CD14-positive monocyte (primary cell): ENCODE measurements around the gene GULP1. TPM values are rescaled to one million over a fixed set of nuclear protein-coding genes. Genes with fewer than 3 reads are reported as not detected.

ENCODE experiments used
- DNase-seq, 3 donors: peaks; one replicate each; pipeline ENCODE4 v3.0.0-alpha.2; 2011 to 2022
- H2AFZ ChIP-seq: 2 replicates; pipeline ENCODE4 v1.6.0; 2012; ENCODE audit warnings: mild to moderate bottlenecking, low read depth, low read length, inconsistent platforms; ENCODE audit not compliant: insufficient read depth, poor library complexity, severe bottlenecking
- H3K27ac ChIP-seq, 2 donors: 1 replicate in 1 of 2; 2 replicates in 1 of 2; pipeline ENCODE4 v1.5.1; 2012 to 2013; ENCODE audit warnings: low read length in 2 of 2, control low read depth in 1 of 2, inconsistent platforms in 1 of 2, low read depth in 1 of 2, mild to moderate bottlenecking in 1 of 2
- H3K27me3 ChIP-seq, 2 donors: one replicate each; pipeline versions ENCODE4 v1.6.0 to v1.6.1; 2011 to 2013; ENCODE audit warnings: low read length in 2 of 2; ENCODE audit not compliant: control insufficient read depth in 2 of 2, insufficient read depth in 2 of 2
- H3K36me3 ChIP-seq, 2 donors: replicated peaks in 1 of 2; 1 replicate in 1 of 2; 2 replicates in 1 of 2; pipeline versions ENCODE4 v1.5.1 to v1.6.1; 2012 to 2013; ENCODE audit warnings: low read length in 2 of 2, control low read depth in 1 of 2, inconsistent platforms in 1 of 2, mild to moderate bottlenecking in 1 of 2; ENCODE audit not compliant: insufficient read depth in 2 of 2, control insufficient read depth in 1 of 2
- H3K4me1 ChIP-seq, 2 donors: 1 replicate in 1 of 2; 2 replicates in 1 of 2; pipeline versions ENCODE4 v1.5.1 to v1.6.1; 2012 to 2013; ENCODE audit warnings: low read length in 2 of 2, control low read depth in 1 of 2, inconsistent platforms in 1 of 2, mild to moderate bottlenecking in 1 of 2, moderate library complexity in 1 of 2; ENCODE audit not compliant: insufficient read depth in 2 of 2, control insufficient read depth in 1 of 2
- H3K4me2 ChIP-seq: replicated peaks from 2 replicates; pipeline ENCODE3; 2012; ENCODE audit warnings: low read length, moderate library complexity, mild to moderate bottlenecking; ENCODE audit not compliant: poor library complexity, severe bottlenecking; ENCODE audit errors: extremely low read depth
- H3K4me3 ChIP-seq, 3 experiments: fragments of 200-600 bp in 1 of 3; sonication (generic) in 1 of 3; replicated peaks in 1 of 3; 1 replicate in 2 of 3; 2 replicates in 1 of 3; pipeline ENCODE4 v1.5.1; 2011 to 2013; ENCODE audit warnings: low read length in 3 of 3, mild to moderate bottlenecking in 3 of 3, control low read depth in 2 of 3, low read depth in 2 of 3, inconsistent platforms in 1 of 3, moderate library complexity in 1 of 3
- H3K79me2 ChIP-seq: 2 replicates; pipeline ENCODE4 v1.6.0; 2012; ENCODE audit warnings: mild to moderate bottlenecking, control low read depth, inconsistent platforms, low read length, moderate library complexity; ENCODE audit not compliant: insufficient read depth
- H3K9ac ChIP-seq: 2 replicates; pipeline ENCODE4 v1.6.0; 2017; ENCODE audit warnings: low read length, mild to moderate bottlenecking; ENCODE audit not compliant: insufficient read depth, poor library complexity, severe bottlenecking
- H3K9me3 ChIP-seq, 2 donors: replicated peaks in 1 of 2; 1 replicate in 1 of 2; 2 replicates in 1 of 2; pipeline versions ENCODE4 v1.5.1 to v1.6.1; 2012 to 2013; ENCODE audit warnings: low read length in 2 of 2, control low read depth in 1 of 2; ENCODE audit not compliant: control insufficient read depth in 1 of 2, insufficient read depth in 1 of 2
- H4K20me1 ChIP-seq: 2 replicates; pipeline ENCODE4 v1.6.0; 2012; ENCODE audit warnings: mild to moderate bottlenecking, low read length, control low read depth, moderate library complexity; ENCODE audit not compliant: insufficient read depth
- H3K27ac Mint-ChIP-seq, 7 donors: one replicate each; pipeline ENCODE4 v1.8.0; 2020; ENCODE audit warnings: mild to moderate bottlenecking in 7 of 7, mixed read lengths in 7 of 7, moderate library complexity in 6 of 7, inconsistent platforms in 2 of 7
- H3K27me3 Mint-ChIP-seq, 3 donors: one replicate each; pipeline ENCODE4 v1.8.0; 2021 to 2022; ENCODE audit warnings: low read depth in 3 of 3, mild to moderate bottlenecking in 3 of 3, mixed read lengths in 3 of 3, moderate library complexity in 3 of 3, inconsistent platforms in 1 of 3
- H3K36me3 Mint-ChIP-seq, 2 donors: one replicate each; pipeline ENCODE4 v1.8.0; 2020; ENCODE audit warnings: mixed read lengths in 2 of 2, inconsistent platforms in 1 of 2, mild to moderate bottlenecking in 1 of 2
- H3K4me1 Mint-ChIP-seq: one replicate; pipeline ENCODE4 v1.8.0; 2020; ENCODE audit warnings: mild to moderate bottlenecking, mixed read lengths
- H3K4me3 Mint-ChIP-seq, 2 donors: one replicate each; pipeline ENCODE4 v1.8.0; 2020; ENCODE audit warnings: mild to moderate bottlenecking in 2 of 2, mixed read lengths in 2 of 2, moderate library complexity in 1 of 2
- H3K9me3 Mint-ChIP-seq, 7 donors: one replicate each; pipeline ENCODE4 v1.8.0; 2020 to 2022; ENCODE audit warnings: mixed read lengths in 7 of 7, mild to moderate bottlenecking in 6 of 7, moderate library complexity in 6 of 7, inconsistent platforms in 2 of 7
- WGBS: methylation state at CpG from one replicate; pipeline ENCODE4 v1.1.5; 2013; ENCODE audit warnings: missing lambda C conversion rate; ENCODE audit not compliant: insufficient coverage; 5-methylcytosine and 5-hydroxymethylcytosine counted together
- intact Hi-C, 2 donors: fragments of 100-400 bp; cut with micrococcal nuclease; formaldehyde crosslinking; loops; one replicate each; pipeline versions ENCODE4 v1.15.0 to v1.15.1; 2023
- polyA plus RNA-seq, 3 donors: library from polyadenylated mRNA; depleted of rRNA in 1 of 3; unstranded in 2 of 3; stranded (reverse) in 1 of 3; fragments of 300-500 nt in 2 of 3; fragments of >200 nt in 1 of 3; fragmentation: Illumina TruSeq in 2 of 3; gene quantifications; 1 replicate in 2 of 3; 2 replicates in 1 of 3; pipeline ENCODE4 v1.2.3, GENCODE V29; 2012 to 2021
- TF ChIP-seq, protein P1 (sequence below): fragments of 200-600 bp; IDR thresholded peaks from one replicate; pipeline ENCODE4 v1.8.0; 2022; ENCODE audit warnings: antibody characterized with exemption, mild to moderate bottlenecking

Gene GULP1
- polyA plus RNA-seq, 3 donors: not detected

DNA sequence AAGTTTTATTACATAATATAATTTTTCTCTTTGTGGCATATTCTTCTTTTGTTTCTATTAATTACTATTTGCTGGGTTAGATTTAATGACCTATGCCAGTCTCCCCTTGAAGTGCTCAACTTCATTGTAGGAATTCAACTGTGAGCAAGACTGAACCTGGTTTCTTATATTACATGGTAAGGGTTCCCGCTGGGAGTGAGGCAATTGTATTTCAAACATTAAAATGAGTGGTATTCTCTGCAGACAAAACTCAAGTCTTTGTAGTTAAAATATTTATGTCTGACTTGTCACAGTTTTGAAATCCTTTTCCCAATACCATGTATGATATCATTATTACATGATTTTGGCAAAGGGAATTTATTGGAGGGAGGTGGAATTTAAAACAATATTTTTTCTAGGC lies 278.7 kb downstream of the GULP1 start:
- no peak for DNase-seq
- Mint-ChIP-seq H3K36me3 (no peaks in the 10 kb centered on the region), H3K27ac (no peak overlapping the region), H3K4me3 (no peak overlapping the region), H3K9me3 (peaks cover 0 to 2% (median 0%) of the 10 kb centered on the region in 7 donors), H3K4me1 (no peaks in the 10 kb centered on the region), H3K27me3 (no peaks in the 10 kb centered on the region)
- no CpG with 5 or more reads among the region's 1 CpG for WGBS
- H3K79me2 ChIP-seq: no peaks in the 10 kb centered on the region
- no peaks in the 10 kb centered on the region for H3K9me3 ChIP-seq
- no peaks in the 10 kb centered on the region for H3K4me1 ChIP-seq
- H3K36me3 ChIP-seq: no peaks in the 10 kb centered on the region
- no peak overlapping the region for H3K27ac ChIP-seq
- TF ChIP-seq, protein P1, sequence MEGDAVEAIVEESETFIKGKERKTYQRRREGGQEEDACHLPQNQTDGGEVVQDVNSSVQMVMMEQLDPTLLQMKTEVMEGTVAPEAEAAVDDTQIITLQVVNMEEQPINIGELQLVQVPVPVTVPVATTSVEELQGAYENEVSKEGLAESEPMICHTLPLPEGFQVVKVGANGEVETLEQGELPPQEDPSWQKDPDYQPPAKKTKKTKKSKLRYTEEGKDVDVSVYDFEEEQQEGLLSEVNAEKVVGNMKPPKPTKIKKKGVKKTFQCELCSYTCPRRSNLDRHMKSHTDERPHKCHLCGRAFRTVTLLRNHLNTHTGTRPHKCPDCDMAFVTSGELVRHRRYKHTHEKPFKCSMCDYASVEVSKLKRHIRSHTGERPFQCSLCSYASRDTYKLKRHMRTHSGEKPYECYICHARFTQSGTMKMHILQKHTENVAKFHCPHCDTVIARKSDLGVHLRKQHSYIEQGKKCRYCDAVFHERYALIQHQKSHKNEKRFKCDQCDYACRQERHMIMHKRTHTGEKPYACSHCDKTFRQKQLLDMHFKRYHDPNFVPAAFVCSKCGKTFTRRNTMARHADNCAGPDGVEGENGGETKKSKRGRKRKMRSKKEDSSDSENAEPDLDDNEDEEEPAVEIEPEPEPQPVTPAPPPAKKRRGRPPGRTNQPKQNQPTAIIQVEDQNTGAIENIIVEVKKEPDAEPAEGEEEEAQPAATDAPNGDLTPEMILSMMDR: no peak
- H3K4me3 ChIP-seq: no peak overlapping the region
- no peak overlapping the region for H2AFZ ChIP-seq
- H3K4me2 ChIP-seq: no peak overlapping the region
- H3K9ac ChIP-seq: no peak overlapping the region
- no peaks in the 10 kb centered on the region for H3K27me3 ChIP-seq
- no peaks in the 10 kb centered on the region for H4K20me1 ChIP-seq
- intact Hi-C loops: no loop called here

DNA sequence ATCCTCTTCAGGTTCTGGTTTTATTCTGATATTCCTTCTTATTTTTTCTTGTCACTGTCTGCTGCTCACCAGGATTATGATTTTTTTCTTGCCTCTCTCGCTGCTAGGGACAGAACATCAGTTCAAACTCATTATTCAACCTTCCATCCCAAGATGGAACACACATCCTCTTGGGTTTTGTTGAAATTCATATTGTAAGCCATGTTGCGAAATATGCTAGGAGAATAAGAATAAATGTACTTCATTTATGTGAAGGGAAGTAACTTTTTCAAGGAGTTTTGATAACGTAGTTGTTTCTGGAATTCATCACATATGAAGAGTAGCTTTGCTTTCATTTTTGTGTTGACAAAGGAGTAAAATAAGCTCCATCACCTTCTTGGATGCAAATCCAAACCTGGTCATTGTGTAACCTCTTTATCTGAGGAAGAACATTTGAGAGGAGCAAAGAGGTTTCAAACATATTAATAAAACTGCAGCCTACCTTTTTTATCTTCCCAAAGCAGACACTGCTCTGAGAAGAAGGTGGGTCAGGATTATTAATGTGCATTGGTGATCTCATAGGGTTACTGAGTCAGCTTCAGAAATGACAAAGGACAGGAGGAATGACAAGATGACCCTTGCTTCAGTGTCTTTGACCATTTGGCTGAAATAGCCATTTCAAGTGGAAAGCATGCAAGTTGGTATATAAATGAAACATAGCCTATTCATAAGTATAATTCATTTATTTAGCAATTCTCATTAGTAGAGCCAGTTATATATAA lies 280.0 kb downstream of the GULP1 start:
- no peak for DNase-seq
- Mint-ChIP-seq H3K4me3 (no peak overlapping the region), H3K4me1 (no peaks in the 10 kb centered on the region), H3K36me3 (no peaks in the 10 kb centered on the region), H3K27me3 (no peaks in the 10 kb centered on the region), H3K9me3 (peaks cover 0 to 1% (median 0%) of the 10 kb centered on the region in 7 donors), H3K27ac (no peak overlapping the region)
- H3K79me2 ChIP-seq: no peaks in the 10 kb centered on the region
- no peaks in the 10 kb centered on the region for H3K36me3 ChIP-seq
- TF ChIP-seq, protein P1: no peak
- intact Hi-C loops: no loop called here
- no peaks in the 10 kb centered on the region for H4K20me1 ChIP-seq
- no peak overlapping the region for H2AFZ ChIP-seq
- WGBS: no CpG with 5 or more reads among the region's 3 CpGs
- no peaks in the 10 kb centered on the region for H3K4me1 ChIP-seq
- H3K9ac ChIP-seq: no peak overlapping the region
- no peak overlapping the region for H3K4me3 ChIP-seq
- no peaks in the 10 kb centered on the region for H3K9me3 ChIP-seq
- no peak overlapping the region for H3K27ac ChIP-seq
- no peak overlapping the region for H3K4me2 ChIP-seq
- no peaks in the 10 kb centered on the region for H3K27me3 ChIP-seq
